Spleen (tissue), 11 donors: ENCODE data around the gene FOXP1. TPM values are rescaled to one million over a fixed set of nuclear protein-coding genes. Genes with fewer than 3 reads are reported as not detected.

ENCODE experiments used
- DNase-seq: peaks from one replicate; pipeline ENCODE4 v3.0.0-alpha.2; 2020
- H3K27ac ChIP-seq, 8 donors: fragments of 200-600 bp; sonication (generic) in 7 of 8; 1 replicate in 4 of 8; 2 replicates in 4 of 8; pipeline versions ENCODE4 v1.5.0 to v1.8.0; 2016 to 2021; ENCODE audit warnings: inconsistent platforms in 4 of 8, mild to moderate bottlenecking in 4 of 8, moderate library complexity in 1 of 8
- H3K27me3 ChIP-seq, 7 donors: fragments of 200-600 bp; sonication (generic) in 6 of 7; replicated peaks in 1 of 7; 1 replicate in 4 of 7; 2 replicates in 3 of 7; pipeline versions ENCODE4 v1.5.0 to v1.8.0; 2016 to 2021; ENCODE audit warnings: inconsistent platforms in 3 of 7, mild to moderate bottlenecking in 1 of 7
- H3K36me3 ChIP-seq, 6 donors: fragments of 200-600 bp; sonication (generic) in 5 of 6; 1 replicate in 4 of 6; 2 replicates in 2 of 6; pipeline versions ENCODE4 v1.5.0 to v1.8.0; 2016 to 2021; ENCODE audit warnings: inconsistent platforms in 2 of 6
- H3K4me1 ChIP-seq, 6 donors: fragments of 200-600 bp; sonication (generic) in 5 of 6; 1 replicate in 3 of 6; 2 replicates in 3 of 6; pipeline versions ENCODE4 v1.5.0 to v1.8.0; 2016 to 2021; ENCODE audit warnings: inconsistent platforms in 3 of 6
- H3K4me3 ChIP-seq, 8 donors: fragments of 200-600 bp; sonication (generic) in 7 of 8; 1 replicate in 4 of 8; 2 replicates in 4 of 8; pipeline versions ENCODE4 v1.5.0 to v1.8.0; 2016 to 2021; ENCODE audit warnings: inconsistent platforms in 4 of 8, mild to moderate bottlenecking in 4 of 8, moderate library complexity in 2 of 8
- H3K9me3 ChIP-seq, 8 donors: fragments of 200-600 bp; sonication (generic) in 7 of 8; 1 replicate in 4 of 8; 2 replicates in 4 of 8; pipeline versions ENCODE4 v1.5.0 to v1.8.0; 2016 to 2021; ENCODE audit warnings: inconsistent platforms in 4 of 8
- CTCF ChIP-seq, 11 experiments: fragments of 200-600 bp in 7 of 11; fragments of 450-650 bp in 4 of 11; sonication (generic) in 4 of 11; IDR thresholded peaks in 8 of 11; conservative IDR thresholded peaks in 3 of 11; 1 replicate in 7 of 11; 2 replicates in 4 of 11; pipeline versions ENCODE4 v1.4.0 to v1.8.0; 2016 to 2021; ENCODE audit warnings: antibody characterized with exemption in 11 of 11, inconsistent platforms in 4 of 11, mild to moderate bottlenecking in 1 of 11
- POLR2A ChIP-seq, 3 donors: fragments of 450-650 bp; IDR thresholded peaks; one replicate each; pipeline ENCODE4 v1.5.1; 2017; ENCODE audit warnings: antibody characterized with exemption in 3 of 3, mild to moderate bottlenecking in 1 of 3
- POLR2AphosphoS5 ChIP-seq, 3 donors: sonication (generic); formaldehyde crosslinking; IDR thresholded peaks; one replicate each; pipeline ENCODE4 v1.5.1; 2017; ENCODE audit warnings: antibody characterized with exemption in 3 of 3
- WGBS, 5 donors: extraction: QIAGEN DNeasy Blood & Tissue Kit in 3 of 5; methylation state at CpG; one replicate each; pipeline versions ENCODE4 v1.1.5 to v1.1.7; 2013 to 2018; 5-methylcytosine and 5-hydroxymethylcytosine counted together
- intact Hi-C: fragments of 100-400 bp; cut with DNase I; formaldehyde crosslinking; loops from one replicate; pipeline ENCODE4 v1.15.0; 2023; ENCODE audit warnings: low total_unique reads
- polyA plus RNA-seq, 3 donors: library from polyadenylated mRNA; stranded (reverse); fragments of 200-250 nt; gene quantifications; one replicate each; pipeline ENCODE4 v1.2.1, GENCODE V29; 2013
- total RNA-seq, 7 donors: library from RNA; depleted of rRNA in 3 of 7; stranded (reverse); fragments of >200 nt in 3 of 7; fragmentation: NEBNext Ultra II Directional in 4 of 7; extraction: Animal tissue kit (Norgen Biotek cat#: 25700) in 4 of 7; gene quantifications; one replicate each; pipeline versions ENCODE4 v1.1.0 to v1.2.1, GENCODE V29; 2016 to 2021
- donor health status: healthy with polysubstance abuse.
- donor health status: DM: no; HTN: no; CAD: no; lungs with moderate emphysema.
- donor health status: DM: no; HTN: no; CAD: no.
- donor health status: Bipolar disorder and iron deficiency.
- donor health status: healthy.
- donor health status: DM: no; HTN: no; CAD: no.
- donor health status: DM: yes; HTN: yes; CAD: no.

The FOXP1 gene
- total and polyA plus RNA-seq, 10 donors, result 11.1 to 202 (median 153) TPM

- Histone ChIP-seq H3K27ac (no peak overlapping the region), H3K36me3 (no peaks in the 10 kb centered on the region), H3K9me3 (no peaks in the 10 kb centered on the region), H3K27me3 (no peaks in the 10 kb centered on the region), H3K4me1 (peaks cover 0 to 67% (median 23%) of the 10 kb centered on the region in 6 donors), H3K4me3 (no peak overlapping the region)
- TF ChIP-seq CTCF (IDR thresholded peaks at IDR 0.05 in 8 of 11, conservative IDR thresholded peaks at IDR 0.05 in 3 of 11), result no peak
- TF ChIP-seq POLR2AphosphoS5 (IDR thresholded peaks at IDR 0.05), result no peak
- TF ChIP-seq POLR2A (IDR thresholded peaks at IDR 0.05), result no peak
- intact Hi-C loops, result no loop called here
- DNase-seq, result no peak
- 96 to 100% (median 98%) methylated on average over 2 of the region's 2 CpGs for WGBS, 5 donors
Observed at GRCh38 chr3:71313844-71314243, 269.7 kb downstream of the FOXP1 start.

GRCh38 chr3:71312461-71312860 lies 271.1 kb downstream of the FOXP1 start:
- H3K27me3 ChIP-seq, result no peaks in the 10 kb centered on the region
- H3K27ac ChIP-seq, result peak overlapping the region in 1 of 8 donors; percentile 0
- DNase-seq, result no peak
- intact Hi-C loops, result no loop called here
- H3K36me3 ChIP-seq, result no peaks in the 10 kb centered on the region
- H3K4me1 ChIP-seq, result peaks cover 0 to 62% (median 19%) of the 10 kb centered on the region in 6 donors
- no peak for TF ChIP-seq POLR2A (IDR thresholded peaks at IDR 0.05)
- no peak for TF ChIP-seq POLR2AphosphoS5 (IDR thresholded peaks at IDR 0.05)
- no peak for TF ChIP-seq CTCF (IDR thresholded peaks at IDR 0.05 in 8 of 11, conservative IDR thresholded peaks at IDR 0.05 in 3 of 11)
- no peak overlapping the region for H3K4me3 ChIP-seq
- no peaks in the 10 kb centered on the region for H3K9me3 ChIP-seq
- 84 to 92% (median 86%) methylated on average over 5 of the region's 5 CpGs for WGBS, 5 donors

DNA sequence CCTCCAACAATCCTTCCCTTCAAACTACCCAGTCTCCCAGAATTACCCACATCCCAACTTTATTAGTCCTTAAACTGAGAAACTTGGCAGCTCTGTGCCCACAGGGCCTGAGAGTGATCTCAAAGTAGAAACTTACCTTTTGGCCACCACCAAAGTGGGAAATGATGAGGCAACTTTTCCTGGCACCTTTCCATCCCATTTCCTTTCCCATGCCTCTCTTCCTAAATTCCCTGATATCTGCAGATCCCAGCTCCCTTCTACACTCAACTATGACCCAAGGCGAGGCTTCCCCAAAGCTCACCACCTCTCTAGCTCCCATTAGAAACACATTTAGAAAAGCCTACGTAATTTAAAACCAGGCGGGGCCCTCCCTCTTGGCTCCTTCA lies 271.9 kb downstream of the FOXP1 start:
- H3K4me3 ChIP-seq, result no peak overlapping the region
- H3K36me3 ChIP-seq, result no peaks in the 10 kb centered on the region
- WGBS, 5 donors, result 84 to 98% (median 89%) methylated on average over 3 of the region's 3 CpGs
- peak overlapping the region in 1 of 8 donors; percentile 0 for H3K27ac ChIP-seq
- intact Hi-C loops, result no loop called here
- peaks cover 0 to 62% (median 18%) of the 10 kb centered on the region in 6 donors for H3K4me1 ChIP-seq
- TF ChIP-seq CTCF (IDR thresholded peaks at IDR 0.05 in 8 of 11, conservative IDR thresholded peaks at IDR 0.05 in 3 of 11) (no peak), POLR2A (IDR thresholded peaks at IDR 0.05) (no peak), POLR2AphosphoS5 (IDR thresholded peaks at IDR 0.05) (no peak)
- no peaks in the 10 kb centered on the region for H3K9me3 ChIP-seq
- H3K27me3 ChIP-seq, result no peaks in the 10 kb centered on the region
- no peak for DNase-seq

DNA sequence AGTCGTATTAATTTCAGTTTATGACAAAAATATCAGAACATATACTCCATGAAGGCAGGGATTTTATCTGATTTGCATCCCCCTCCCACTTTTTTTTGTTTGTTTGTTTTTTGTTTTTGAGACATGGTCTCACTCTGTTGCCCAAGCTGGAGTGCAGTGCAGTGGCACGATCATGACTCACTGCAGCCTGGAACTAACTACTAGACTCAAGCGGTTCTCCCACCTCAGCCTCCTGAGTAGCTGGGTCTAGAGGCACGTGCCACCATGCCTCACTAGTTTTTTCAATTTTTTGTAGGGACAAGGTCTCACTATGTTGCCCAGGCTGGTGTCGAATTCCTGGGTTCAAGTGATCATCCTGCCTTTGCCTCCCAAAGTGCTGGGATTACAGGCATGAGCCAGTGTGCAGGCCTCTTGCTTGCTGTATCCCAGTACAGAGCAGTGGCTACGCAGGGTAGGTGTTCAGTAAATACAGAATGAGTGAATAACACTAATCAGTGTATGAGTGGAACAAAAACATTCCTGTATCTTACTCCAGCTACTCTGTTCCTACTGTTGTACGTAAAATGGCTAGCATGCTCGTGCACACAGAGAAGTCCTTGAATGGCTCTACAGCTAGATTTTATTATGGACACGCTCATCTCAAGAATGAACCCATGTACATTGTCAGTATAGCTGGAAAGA lies 272.4 kb downstream of the FOXP1 start:
- H3K36me3 ChIP-seq, result no peaks in the 10 kb centered on the region
- H3K27ac ChIP-seq, result peak overlapping the region in 2 of 8 donors; percentile 0 to 36
- H3K4me1 ChIP-seq, result peaks cover 0 to 62% (median 18%) of the 10 kb centered on the region in 6 donors
- no peak for TF ChIP-seq CTCF (IDR thresholded peaks at IDR 0.05 in 8 of 11, conservative IDR thresholded peaks at IDR 0.05 in 3 of 11)
- no peak for TF ChIP-seq POLR2A (IDR thresholded peaks at IDR 0.05)
- TF ChIP-seq POLR2AphosphoS5 (IDR thresholded peaks at IDR 0.05), result no peak
- intact Hi-C loops, result no loop called here
- H3K4me3 ChIP-seq, result no peak overlapping the region
- no peaks in the 10 kb centered on the region for H3K9me3 ChIP-seq
- DNase-seq, result peak; percentile 46
- no peaks in the 10 kb centered on the region for H3K27me3 ChIP-seq
- whole genome bisulfite sequencing, 5 donors, result 83 to 97% (median 92%) methylated on average over 9 of the region's 9 CpGs
